GM12878 (cell line): ENCODE data around the gene GOLGA8B. TPM values are rescaled to one million over a fixed set of nuclear protein-coding genes. Genes with fewer than 3 reads are reported as not detected.
"Not testable (repeated sequence)": the region's sequence is repeated elsewhere in the genome, so short reads cannot be mapped to it uniquely, and the experiment has no call there.

Experiments
- ATAC-seq: fragments of 200-7000 bp; cut with Tn5 transposase; 3 replicates; pipeline ENCODE4 v1.9.1; 2020; ENCODE audit warnings: mild to moderate bottlenecking, moderate library complexity
- BruUV-seq: library from RNA; stranded (reverse); fragments of 400-500 nt; replicated peaks from 2 replicates; lab custom pipeline; 2021; lab: Mats Ljungman, UMichigan
- CTCF ChIA-PET: fragments of 300-600 bp; sonication (Branson Sonifier 250); formaldehyde crosslinking; extraction: SDS; loops from one replicate; lab custom pipeline; 2021; ENCODE audit warnings: inconsistent platforms; lab: Yijun Ruan, JAX
- POLR2A ChIA-PET: fragments of 350-600 bp; formaldehyde crosslinking; extraction: SDS; loops from one replicate; lab custom pipeline; 2021; ENCODE audit warnings: inconsistent platforms; lab: Charles Lee
- RAD21 ChIA-PET: fragments of 300-600 bp; sonication (Branson Sonifier 250); formaldehyde crosslinking; loops from one replicate; lab custom pipeline; 2023; ENCODE audit warnings: antibody characterized with exemption; ENCODE audit not compliant: unreplicated experiment; lab: Charles Lee
- SMC1A ChIA-PET: fragments of 300-600 bp; sonication (Branson Sonifier 250); formaldehyde crosslinking; loops from one replicate; lab custom pipeline; 2023; ENCODE audit not compliant: unreplicated experiment, uncharacterized antibody; lab: Charles Lee
- DNase-seq: peaks from one replicate; pipeline ENCODE4 v3.0.0-alpha.2; 2011; ENCODE audit warnings: low read depth, low spot score
- FAIRE-seq: peaks from 3 replicates; lab custom pipeline; 2011; peaks lifted over from hg19 to GRCh38; lab: Jason Lieb, UNC
- H2AFZ ChIP-seq: 2 replicates; pipeline ENCODE4 v1.6.0; 2011; ENCODE audit warnings: low read depth, low read length, control low read depth; ENCODE audit not compliant: control insufficient read depth
- H3K27ac ChIP-seq: 2 replicates; pipeline ENCODE4 v1.5.1; 2011; ENCODE audit warnings: control low read depth; ENCODE audit not compliant: control insufficient read depth, insufficient read depth
- H3K27me3 ChIP-seq, 2 experiments: replicated peaks in 1 of 2; 2 replicates each; pipeline versions ENCODE4 v1.6.0 to v1.6.1; 2011; ENCODE audit warnings: low read length in 1 of 2; ENCODE audit not compliant: control insufficient read depth in 2 of 2, insufficient read depth in 2 of 2
- H3K36me3 ChIP-seq, 2 experiments: 2 replicates each; pipeline ENCODE4 v1.5.1; 2011; ENCODE audit warnings: low read length in 1 of 2; ENCODE audit not compliant: control insufficient read depth in 2 of 2, insufficient read depth in 2 of 2
- H3K4me1 ChIP-seq: 2 replicates; pipeline ENCODE4 v1.6.1; 2011; ENCODE audit warnings: mild to moderate bottlenecking, low read length, moderate library complexity, mixed read lengths; ENCODE audit not compliant: control insufficient read depth, insufficient read depth
- H3K4me2 ChIP-seq: 2 replicates; pipeline ENCODE4 v1.6.0; 2011; ENCODE audit warnings: control low read depth; ENCODE audit not compliant: control insufficient read depth, insufficient read depth
- H3K4me3 ChIP-seq: fragments of 200-600 bp; sonication (generic); 2 replicates; pipeline ENCODE4 v1.5.1; 2016
- H3K79me2 ChIP-seq: 2 replicates; pipeline ENCODE4 v1.6.0; 2011; ENCODE audit warnings: low read length; ENCODE audit not compliant: control insufficient read depth, insufficient read depth
- H3K9ac ChIP-seq: 2 replicates; pipeline ENCODE4 v1.8.0; 2011; ENCODE audit warnings: low read length, control low read depth, mixed read lengths; ENCODE audit not compliant: control insufficient read depth, insufficient read depth
- H3K9me3 ChIP-seq: replicated peaks from 3 replicates; pipeline ENCODE4 v1.5.1; 2011; ENCODE audit warnings: mild to moderate bottlenecking, low read length; ENCODE audit not compliant: control insufficient read depth, insufficient read depth
- H4K20me1 ChIP-seq: 2 replicates; pipeline ENCODE4 v1.6.0; 2011; ENCODE audit not compliant: control insufficient read depth, insufficient read depth
- WGBS: methylation state at CpG from one replicate; pipeline ENCODE4 v1.1.6; 2016; ENCODE audit warnings: low lambda C conversion rate; ENCODE audit not compliant: insufficient replicate concordance, insufficient coverage; ENCODE audit errors: missing lambda C conversion rate; 5-methylcytosine and 5-hydroxymethylcytosine counted together
- in situ Hi-C: fragments of 300-500 bp; cut with MboI; formaldehyde crosslinking; loops from 9 replicates; pipeline ENCODE4 v1.14.3; 2018; ENCODE audit warnings: mixed read lengths
- intact Hi-C: fragments of 100-400 bp; cut with micrococcal nuclease; formaldehyde crosslinking; loops from one replicate; pipeline ENCODE4 v1.14.2; 2022; ENCODE audit not compliant: unreplicated experiment
- polyA plus RNA-seq, 11 experiments: library from polyadenylated mRNA; depleted of rRNA in 4 of 11; unstranded in 6 of 11; stranded (reverse) in 5 of 11; fragments of >200 nt; fragmentation: Nextera tagmentation in 4 of 11; fragmentation: Illumina TruSeq in 1 of 11; extraction: Ambion mirVana in 4 of 11; extraction: Trizol in 1 of 11; gene quantifications; 1 replicate in 1 of 11; 2 replicates in 10 of 11; pipeline versions ENCODE4 v1.2.1 to v1.2.3, GENCODE V29; 2011 to 2016; ENCODE audit warnings: inconsistent platforms in 2 of 11, missing spikeins in 2 of 11, low read depth in 1 of 11
- small RNA-seq: library from RNA; depleted of rRNA; stranded (forward); fragments of <200 nt; gene quantifications from one replicate; pipeline ENCODE3, GENCODE V24; 2014
- total RNA-seq, 4 experiments: library from RNA; depleted of rRNA in 3 of 4; stranded (reverse); fragments of >200 nt in 3 of 4; fragmentation: Illumina TruSeq in 1 of 4; extraction: Trizol in 1 of 4; gene quantifications; 2 replicates each; pipeline versions ENCODE4 v1.2.1 to v1.2.3, GENCODE V29; 2013 to 2021

GOLGA8B gene
- total and polyA plus RNA-seq, 10 of the 15 experiments (the other 5 are each of a cell fraction or from before 2014, with no cell fraction given) = 18.5 to 302 (median 78.7) TPM

- ATAC-seq, H2AFZ ChIP-seq, H3K4me1 ChIP-seq, H3K79me2 ChIP-seq, BruUV-seq, H3K4me2 ChIP-seq, H4K20me1 ChIP-seq, H3K4me3 ChIP-seq, intact Hi-C loops, POLR2A ChIA-PET, H3K27ac ChIP-seq, SMC1A ChIA-PET, DNase-seq, FAIRE-seq, H3K27me3 ChIP-seq, H3K36me3 ChIP-seq, in situ Hi-C loops, H3K9ac ChIP-seq, CTCF ChIA-PET, H3K9me3 ChIP-seq, RAD21 ChIA-PET: not testable (repeated sequence)
- WGBS = 94% methylated on average over 2 of the region's 7 CpGs
Observed at GRCh38 chr15:34543860-34544649, 39.4 kb downstream of the GOLGA8B start.

- H3K27ac ChIP-seq, H3K27me3 ChIP-seq, DNase-seq, H3K36me3 ChIP-seq, H4K20me1 ChIP-seq, FAIRE-seq, BruUV-seq, SMC1A ChIA-PET, RAD21 ChIA-PET, intact Hi-C loops, H3K4me1 ChIP-seq, H3K79me2 ChIP-seq, in situ Hi-C loops, H3K9me3 ChIP-seq, H3K4me2 ChIP-seq, ATAC-seq, H3K9ac ChIP-seq, POLR2A ChIA-PET, H2AFZ ChIP-seq, CTCF ChIA-PET, H3K4me3 ChIP-seq: not testable (repeated sequence)
- no CpG with 5 or more reads among the region's 13 CpGs for WGBS
Observed at GRCh38 chr15:34535857-34536256, 47.6 kb downstream of the GOLGA8B start.

Small RNA genes within 50 kb of the gene (small RNA-seq; reads per million reads assigned to genes)
- not detected for gene RF00425

Other genes with a start within 250 kb of the GOLGA8B start
- 32.9 and 34.3 TPM in 2 replicates for gene SLC12A6, start 245.9 kb downstream of the GOLGA8B start, total RNA-seq (2014; rRNA removed)
- 34.2 and 34.9 TPM in 2 replicates for gene SLC12A6, start 245.9 kb downstream of the GOLGA8B start, total RNA-seq (2014; rRNA removed; fragmentation: Illumina TruSeq; extraction: Trizol)
- gene SLC12A6, start 245.9 kb downstream of the GOLGA8B start, total RNA-seq (2021) = 33.2 and 36.3 TPM in 2 replicates
- gene SLC12A6, start 245.9 kb downstream of the GOLGA8B start, polyA plus RNA-seq (2011; rRNA removed) = 94.4 and 94.8 TPM in 2 replicates
- 52.3 and 61.7 TPM in 2 replicates for gene SLC12A6, start 245.9 kb downstream of the GOLGA8B start, polyA plus RNA-seq (2014; fragmentation: Illumina TruSeq; extraction: Trizol)
- gene SLC12A6, start 245.9 kb downstream of the GOLGA8B start, polyA plus RNA-seq (2014; fragmentation: Nextera tagmentation; extraction: Ambion mirVana) = 1 to 10 TPM; 4.7 to 4.8 TPM
- 42.7 and 51.7 TPM in 2 replicates for gene SLC12A6, start 245.9 kb downstream of the GOLGA8B start, polyA plus RNA-seq (2014; rRNA removed)
- 10 to 100 TPM; 15.2 to 16.7 TPM for gene SLC12A6, start 245.9 kb downstream of the GOLGA8B start, polyA plus RNA-seq (2016; fragmentation: Nextera tagmentation; extraction: Ambion mirVana)
- gene NOP10, start 240.5 kb downstream of the GOLGA8B start, total RNA-seq (2014; rRNA removed) = 428 and 429 TPM in 2 replicates
- 411 and 417 TPM in 2 replicates for gene NOP10, start 240.5 kb downstream of the GOLGA8B start, total RNA-seq (2014; rRNA removed; fragmentation: Illumina TruSeq; extraction: Trizol)
- 225 and 230 TPM in 2 replicates for gene NOP10, start 240.5 kb downstream of the GOLGA8B start, total RNA-seq (2021)
- 441 and 556 TPM in 2 replicates for gene NOP10, start 240.5 kb downstream of the GOLGA8B start, polyA plus RNA-seq (2011; rRNA removed)
- gene NOP10, start 240.5 kb downstream of the GOLGA8B start, polyA plus RNA-seq (2014; fragmentation: Illumina TruSeq; extraction: Trizol) = 492 and 609 TPM in 2 replicates
- gene NOP10, start 240.5 kb downstream of the GOLGA8B start, polyA plus RNA-seq (2014; fragmentation: Nextera tagmentation; extraction: Ambion mirVana) = 1,000 to 10,000 TPM; 1,758 to 1,778 TPM
- 518 and 534 TPM in 2 replicates for gene NOP10, start 240.5 kb downstream of the GOLGA8B start, polyA plus RNA-seq (2014; rRNA removed)
- gene NOP10, start 240.5 kb downstream of the GOLGA8B start, polyA plus RNA-seq (2016; fragmentation: Nextera tagmentation; extraction: Ambion mirVana) = 100 to 1,000 TPM; 590 to 634 TPM
- under 0.01 and 0.05 TPM in 2 replicates for gene NUTM1, start 240.3 kb downstream of the GOLGA8B start, total RNA-seq (2014; rRNA removed)
- not detected in 2 replicates for gene NUTM1, start 240.3 kb downstream of the GOLGA8B start, total RNA-seq (2014; rRNA removed; fragmentation: Illumina TruSeq; extraction: Trizol)
- gene NUTM1, start 240.3 kb downstream of the GOLGA8B start, total RNA-seq (2021) = not detected in 2 replicates
- gene NUTM1, start 240.3 kb downstream of the GOLGA8B start, polyA plus RNA-seq (2011; rRNA removed) = not detected in 2 replicates
- not detected in 2 replicates for gene NUTM1, start 240.3 kb downstream of the GOLGA8B start, polyA plus RNA-seq (2014; fragmentation: Illumina TruSeq; extraction: Trizol)
- gene NUTM1, start 240.3 kb downstream of the GOLGA8B start, polyA plus RNA-seq (2014; fragmentation: Nextera tagmentation; extraction: Ambion mirVana) = not detected
- 0.04 TPM in 1 of 2 replicates, not detected in the other for gene NUTM1, start 240.3 kb downstream of the GOLGA8B start, polyA plus RNA-seq (2014; rRNA removed)
- under 1 TPM in 1 of 2 experiments, not detected in 1; 0.05 TPM for gene NUTM1, start 240.3 kb downstream of the GOLGA8B start, polyA plus RNA-seq (2016; fragmentation: Nextera tagmentation; extraction: Ambion mirVana)
- gene LPCAT4, start 216.5 kb downstream of the GOLGA8B start, total RNA-seq (2014; rRNA removed) = 16.8 and 18.6 TPM in 2 replicates
- 17.3 and 18.9 TPM in 2 replicates for gene LPCAT4, start 216.5 kb downstream of the GOLGA8B start, total RNA-seq (2014; rRNA removed; fragmentation: Illumina TruSeq; extraction: Trizol)
- gene LPCAT4, start 216.5 kb downstream of the GOLGA8B start, total RNA-seq (2021) = 46.2 and 51.1 TPM in 2 replicates
- gene LPCAT4, start 216.5 kb downstream of the GOLGA8B start, polyA plus RNA-seq (2011; rRNA removed) = 26.7 and 44.0 TPM in 2 replicates
- 23.9 and 38.2 TPM in 2 replicates for gene LPCAT4, start 216.5 kb downstream of the GOLGA8B start, polyA plus RNA-seq (2014; fragmentation: Illumina TruSeq; extraction: Trizol)
- gene LPCAT4, start 216.5 kb downstream of the GOLGA8B start, polyA plus RNA-seq (2014; fragmentation: Nextera tagmentation; extraction: Ambion mirVana) = 10 to 100 TPM; 14.4 to 17.2 TPM
- 47.6 and 57.2 TPM in 2 replicates for gene LPCAT4, start 216.5 kb downstream of the GOLGA8B start, polyA plus RNA-seq (2014; rRNA removed)
- 10 to 100 TPM; 32.4 to 33.5 TPM for gene LPCAT4, start 216.5 kb downstream of the GOLGA8B start, polyA plus RNA-seq (2016; fragmentation: Nextera tagmentation; extraction: Ambion mirVana)
- gene GOLGA8A, start 145.8 kb downstream of the GOLGA8B start, total RNA-seq (2014; rRNA removed) = 40.7 and 42.9 TPM in 2 replicates
- gene GOLGA8A, start 145.8 kb downstream of the GOLGA8B start, total RNA-seq (2014; rRNA removed; fragmentation: Illumina TruSeq; extraction: Trizol) = 55.4 and 56.0 TPM in 2 replicates
- 67.0 and 80.5 TPM in 2 replicates for gene GOLGA8A, start 145.8 kb downstream of the GOLGA8B start, total RNA-seq (2021)
- 96.8 and 151 TPM in 2 replicates for gene GOLGA8A, start 145.8 kb downstream of the GOLGA8B start, polyA plus RNA-seq (2011; rRNA removed)
- gene GOLGA8A, start 145.8 kb downstream of the GOLGA8B start, polyA plus RNA-seq (2014; fragmentation: Illumina TruSeq; extraction: Trizol) = 84.0 and 86.5 TPM in 2 replicates
- gene GOLGA8A, start 145.8 kb downstream of the GOLGA8B start, polyA plus RNA-seq (2014; fragmentation: Nextera tagmentation; extraction: Ambion mirVana) = 10 to 100 TPM; 14.5 to 21.8 TPM
- 117 and 132 TPM in 2 replicates for gene GOLGA8A, start 145.8 kb downstream of the GOLGA8B start, polyA plus RNA-seq (2014; rRNA removed)
- 10 to 100 TPM; 22.4 to 22.6 TPM for gene GOLGA8A, start 145.8 kb downstream of the GOLGA8B start, polyA plus RNA-seq (2016; fragmentation: Nextera tagmentation; extraction: Ambion mirVana)
- not detected in 2 replicates for gene GJD2, start 171.3 kb upstream of the GOLGA8B start, total RNA-seq (2014; rRNA removed)
- not detected in 2 replicates for gene GJD2, start 171.3 kb upstream of the GOLGA8B start, total RNA-seq (2014; rRNA removed; fragmentation: Illumina TruSeq; extraction: Trizol)
- gene GJD2, start 171.3 kb upstream of the GOLGA8B start, total RNA-seq (2021) = not detected in 2 replicates
- gene GJD2, start 171.3 kb upstream of the GOLGA8B start, polyA plus RNA-seq (2011; rRNA removed) = not detected in 2 replicates
- gene GJD2, start 171.3 kb upstream of the GOLGA8B start, polyA plus RNA-seq (2014; fragmentation: Illumina TruSeq; extraction: Trizol) = not detected in 2 replicates
- gene GJD2, start 171.3 kb upstream of the GOLGA8B start, polyA plus RNA-seq (2014; fragmentation: Nextera tagmentation; extraction: Ambion mirVana) = not detected
- gene GJD2, start 171.3 kb upstream of the GOLGA8B start, polyA plus RNA-seq (2014; rRNA removed) = not detected in 2 replicates
- not detected for gene GJD2, start 171.3 kb upstream of the GOLGA8B start, polyA plus RNA-seq (2016; fragmentation: Nextera tagmentation; extraction: Ambion mirVana)
- gene ACTC1, start 211.9 kb upstream of the GOLGA8B start, total RNA-seq (2014; rRNA removed) = not detected in 2 replicates
- not detected in 2 replicates for gene ACTC1, start 211.9 kb upstream of the GOLGA8B start, total RNA-seq (2014; rRNA removed; fragmentation: Illumina TruSeq; extraction: Trizol)
- gene ACTC1, start 211.9 kb upstream of the GOLGA8B start, total RNA-seq (2021) = not detected in 2 replicates
- not detected in 2 replicates for gene ACTC1, start 211.9 kb upstream of the GOLGA8B start, polyA plus RNA-seq (2011; rRNA removed)
- not detected in 2 replicates for gene ACTC1, start 211.9 kb upstream of the GOLGA8B start, polyA plus RNA-seq (2014; fragmentation: Illumina TruSeq; extraction: Trizol)
- not detected for gene ACTC1, start 211.9 kb upstream of the GOLGA8B start, polyA plus RNA-seq (2014; fragmentation: Nextera tagmentation; extraction: Ambion mirVana)
- gene ACTC1, start 211.9 kb upstream of the GOLGA8B start, polyA plus RNA-seq (2014; rRNA removed) = not detected in 2 replicates
- gene ACTC1, start 211.9 kb upstream of the GOLGA8B start, polyA plus RNA-seq (2016; fragmentation: Nextera tagmentation; extraction: Ambion mirVana) = 1 to 10 TPM in 1 of 2 experiments, not detected in 1; 1.6 TPM